OCI-LY1 (cell line): ENCODE measurements around the gene INTS6L.

Experiments
- H2AFZ ChIP-seq: fragments of 200-600 bp; sonication (generic), shearing (Covaris generic); 2 replicates; pipeline ENCODE4 v1.6.0; 2014; ENCODE audit warnings: antibody characterized with exemption, mild to moderate bottlenecking, low read length
- H3F3A ChIP-seq: fragments of 200-600 bp; sonication (generic), shearing (Covaris generic); 2 replicates; pipeline ENCODE4 v1.6.0; 2014; ENCODE audit warnings: mild to moderate bottlenecking, antibody characterized with exemption, low read length, moderate library complexity; ENCODE audit not compliant: insufficient read depth
- H3K27ac ChIP-seq: fragments of 200-600 bp; sonication (generic); 2 replicates; pipeline ENCODE4 v1.5.1; 2014; ENCODE audit warnings: low read length, mixed run types, mild to moderate bottlenecking, low read depth; ENCODE audit not compliant: poor library complexity, severe bottlenecking
- H3K27me3 ChIP-seq: fragments of 200-600 bp; sonication (generic); 2 replicates; pipeline ENCODE4 v1.6.0; 2014; ENCODE audit warnings: antibody characterized with exemption, mild to moderate bottlenecking, low read length, moderate library complexity; ENCODE audit not compliant: insufficient read depth
- H3K36me3 ChIP-seq: fragments of 200-600 bp; sonication (generic); 2 replicates; pipeline ENCODE4 v1.6.1; 2014; ENCODE audit warnings: mild to moderate bottlenecking, antibody characterized with exemption, low read length, moderate library complexity, mixed read lengths; ENCODE audit not compliant: insufficient read depth
- H3K4me1 ChIP-seq: fragments of 200-600 bp; sonication (generic); 2 replicates; pipeline ENCODE4 v1.5.1; 2014; ENCODE audit warnings: mild to moderate bottlenecking, low read length, moderate library complexity; ENCODE audit not compliant: insufficient read depth, severe bottlenecking
- H3K4me2 ChIP-seq: fragments of 200-600 bp; sonication (generic), shearing (Covaris generic); 2 replicates; pipeline ENCODE4 v1.6.1; 2014; ENCODE audit warnings: low read length
- H3K4me3 ChIP-seq: fragments of 200-600 bp; sonication (generic); 2 replicates; pipeline ENCODE4 v1.5.1; 2014; ENCODE audit warnings: low read length, low read depth, mild to moderate bottlenecking, mixed read lengths; ENCODE audit not compliant: poor library complexity, severe bottlenecking
- H3K79me2 ChIP-seq: fragments of 200-600 bp; shearing (Covaris generic); 2 replicates; pipeline ENCODE4 v1.6.1; 2016; ENCODE audit warnings: mixed run types, low read length, mixed read lengths; ENCODE audit not compliant: insufficient read depth
- H3K9ac ChIP-seq: fragments of 200-600 bp; sonication (generic), shearing (Covaris generic); 2 replicates; pipeline ENCODE4 v1.6.1; 2014; ENCODE audit warnings: mild to moderate bottlenecking, low read length, mixed read lengths
- H3K9me2 ChIP-seq: fragments of 200-600 bp; sonication (generic), shearing (Covaris generic); 2 replicates; pipeline ENCODE4 v1.6.1; 2014; ENCODE audit warnings: low read depth, mild to moderate bottlenecking, low read length, mixed read lengths
- H3K9me3 ChIP-seq: fragments of 200-600 bp; shearing (Covaris generic); 2 replicates; pipeline ENCODE4 v1.6.1; 2014; ENCODE audit warnings: low read length, mixed read lengths
- H4K20me1 ChIP-seq: fragments of 200-600 bp; sonication (generic), shearing (Covaris generic); 2 replicates; pipeline ENCODE4 v1.6.0; 2016; ENCODE audit warnings: mild to moderate bottlenecking, low read length; ENCODE audit not compliant: insufficient read depth
- CTCF ChIP-seq: fragments of 200-600 bp; sonication (generic), shearing (Covaris generic); IDR thresholded peaks from 2 replicates; pipeline ENCODE4 v1.5.1; 2017; ENCODE audit warnings: mild to moderate bottlenecking, antibody characterized with exemption, low read length, moderate library complexity, mixed read lengths
- EZH2 ChIP-seq: fragments of 200-600 bp; sonication (generic), shearing (Covaris generic); IDR thresholded peaks from 2 replicates; pipeline ENCODE4 v1.8.0; 2017; ENCODE audit warnings: borderline replicate concordance, mixed run types, mild to moderate bottlenecking, antibody characterized with exemption, low read length, moderate library complexity, mixed read lengths

Gene INTS6L

GRCh38 chrX:135520553-135521404 lies at the start of gene INTS6L:
Gene INTS6L, plus strand, starts transcription at chrX:135520660. Its CDS starts 333 bp downstream, at chrX:135520993.
- peak within 1 kb of the TSS; percentile 86 for H3K27ac ChIP-seq
- H3K27me3 ChIP-seq, result no peaks in the 10 kb centered on the region
- H3K9me2 ChIP-seq, result no peaks in the 10 kb centered on the region
- peak within 1 kb of the TSS; percentile 92 for H3K4me3 ChIP-seq
- 0 out of 2 replicates have a peak, but pooled peaks cover 2% of the 10 kb centered on the region for H3K36me3 ChIP-seq
- peak within 1 kb of the TSS; percentile 98 for H3K9ac ChIP-seq
- no peak for TF ChIP-seq CTCF
- no peak for TF ChIP-seq EZH2
- H2AFZ ChIP-seq, result peak within 1 kb of the TSS; percentile 94; the same call in 1 of the 2 replicates
- H3K79me2 ChIP-seq, result no peaks in the 10 kb centered on the region
- peak within 1 kb of the TSS; percentile 82 for H3K4me2 ChIP-seq
- no peaks in the 10 kb centered on the region for H4K20me1 ChIP-seq
- H3K9me3 ChIP-seq, result no peaks in the 10 kb centered on the region
- H3K4me1 ChIP-seq, result peaks cover 16% of the 10 kb centered on the region
- no peaks in the 10 kb centered on the region for H3F3A ChIP-seq

- Histone ChIP-seq H3K4me1 (no peaks in the 10 kb centered on the region), H3K4me2 (no peak overlapping the region), H3K9me3 (no peaks in the 10 kb centered on the region), H3K9me2 (no peaks in the 10 kb centered on the region), H2AFZ (no peak overlapping the region), H3K79me2 (no peaks in the 10 kb centered on the region), H3K27ac (no peak overlapping the region), H3K9ac (no peak overlapping the region), H3F3A (no peaks in the 10 kb centered on the region), H3K36me3 (no peaks in the 10 kb centered on the region), H4K20me1 (no peaks in the 10 kb centered on the region), H3K27me3 (no peaks in the 10 kb centered on the region), H3K4me3 (no peak overlapping the region)
- TF ChIP-seq EZH2 (no peak), CTCF (no peak)
These were observed 44.1 kb upstream of the INTS6L start for GRCh38 chrX:135476378-135476777.

- H3K27ac ChIP-seq, result no peak overlapping the region
- H3K4me2 ChIP-seq, result no peak overlapping the region
- no peaks in the 10 kb centered on the region for H3K27me3 ChIP-seq
These were observed 42.9 kb upstream of the INTS6L start for GRCh38 chrX:135477576-135477975.

More at GRCh38 chrX:135477576-135477975, 42.9 kb upstream of the INTS6L start:
- H3K36me3 ChIP-seq, result no peaks in the 10 kb centered on the region
- H3K79me2 ChIP-seq, result no peaks in the 10 kb centered on the region
- no peaks in the 10 kb centered on the region for H3K4me1 ChIP-seq
- H4K20me1 ChIP-seq, result no peaks in the 10 kb centered on the region
- H3K9ac ChIP-seq, result no peak overlapping the region
- TF ChIP-seq CTCF (peak; percentile 43; the same call in 1 of the 2 replicates), EZH2 (no peak)
- no peaks in the 10 kb centered on the region for H3K9me3 ChIP-seq
- H2AFZ ChIP-seq, result no peak overlapping the region
- no peak overlapping the region for H3K4me3 ChIP-seq
- no peaks in the 10 kb centered on the region for H3F3A ChIP-seq
- H3K9me2 ChIP-seq, result no peaks in the 10 kb centered on the region
